ENCODE measurements around the gene FMN1.

Gene FMN1

DNA sequence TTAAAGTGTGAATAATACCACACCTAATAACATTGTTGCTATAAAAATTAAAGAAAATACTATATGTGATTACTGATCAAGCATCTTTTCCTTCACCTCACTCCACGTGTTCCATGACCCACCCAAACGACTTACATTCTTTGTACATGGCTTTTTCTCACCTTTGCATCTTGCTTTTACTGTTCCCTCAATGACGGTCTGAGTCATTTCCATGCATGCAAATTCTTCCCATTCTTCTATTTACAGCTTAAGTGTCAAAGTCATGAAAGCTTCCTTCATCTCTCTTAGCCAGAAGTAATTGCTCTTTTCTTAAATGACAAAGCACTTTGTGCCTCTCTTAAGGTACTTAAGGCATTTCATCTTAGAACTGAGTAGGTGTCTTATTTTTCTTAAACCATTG, 412.7 kb downstream of the FMN1 start:
- TF ChIP-seq, protein P1, sequence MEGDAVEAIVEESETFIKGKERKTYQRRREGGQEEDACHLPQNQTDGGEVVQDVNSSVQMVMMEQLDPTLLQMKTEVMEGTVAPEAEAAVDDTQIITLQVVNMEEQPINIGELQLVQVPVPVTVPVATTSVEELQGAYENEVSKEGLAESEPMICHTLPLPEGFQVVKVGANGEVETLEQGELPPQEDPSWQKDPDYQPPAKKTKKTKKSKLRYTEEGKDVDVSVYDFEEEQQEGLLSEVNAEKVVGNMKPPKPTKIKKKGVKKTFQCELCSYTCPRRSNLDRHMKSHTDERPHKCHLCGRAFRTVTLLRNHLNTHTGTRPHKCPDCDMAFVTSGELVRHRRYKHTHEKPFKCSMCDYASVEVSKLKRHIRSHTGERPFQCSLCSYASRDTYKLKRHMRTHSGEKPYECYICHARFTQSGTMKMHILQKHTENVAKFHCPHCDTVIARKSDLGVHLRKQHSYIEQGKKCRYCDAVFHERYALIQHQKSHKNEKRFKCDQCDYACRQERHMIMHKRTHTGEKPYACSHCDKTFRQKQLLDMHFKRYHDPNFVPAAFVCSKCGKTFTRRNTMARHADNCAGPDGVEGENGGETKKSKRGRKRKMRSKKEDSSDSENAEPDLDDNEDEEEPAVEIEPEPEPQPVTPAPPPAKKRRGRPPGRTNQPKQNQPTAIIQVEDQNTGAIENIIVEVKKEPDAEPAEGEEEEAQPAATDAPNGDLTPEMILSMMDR (IDR thresholded peaks at IDR 0.05; ENCODE audit: low read depth, low read length): no peak
- no peak overlapping the region for H3K4me3 ChIP-seq (ENCODE audit: low read depth, low read length)
- peaks cover 4% of the 10 kb centered on the region for H3K9me3 ChIP-seq (ENCODE audit: severe bottlenecking)
- H3K27me3 ChIP-seq (ENCODE audit: insufficient read depth, low read depth, severe bottlenecking): no peaks in the 10 kb centered on the region
- no peak overlapping the region for H3K27ac ChIP-seq
- DNase-seq: no peak
- H3K36me3 ChIP-seq: no peaks in the 10 kb centered on the region

GRCh38 chr15:32778391-32779176, 415.9 kb downstream of the FMN1 start:
- Histone ChIP-seq H3K27ac (no peak overlapping the region), H3K36me3 (peaks cover 4% of the 10 kb centered on the region; the same call in 1 of the 2 replicates), H3K9me3 (ENCODE audit: severe bottlenecking) (peaks cover 4% of the 10 kb centered on the region), H3K4me3 (ENCODE audit: low read depth, low read length) (no peak overlapping the region), H3K27me3 (ENCODE audit: insufficient read depth, low read depth, severe bottlenecking) (no peaks in the 10 kb centered on the region)
- TF ChIP-seq, protein P1 (IDR thresholded peaks at IDR 0.05; ENCODE audit: low read depth, low read length): no peak
- DNase-seq: no peak

- DNase-seq: no peak
- Histone ChIP-seq H3K27me3 (ENCODE audit: insufficient read depth, low read depth, severe bottlenecking) (no peaks in the 10 kb centered on the region), H3K4me3 (ENCODE audit: low read depth, low read length) (no peak overlapping the region), H3K36me3 (peaks cover 4% of the 10 kb centered on the region), H3K27ac (no peak overlapping the region), H3K9me3 (ENCODE audit: severe bottlenecking) (peaks cover 4% of the 10 kb centered on the region)
- TF ChIP-seq, protein P1 (IDR thresholded peaks at IDR 0.05; ENCODE audit: low read depth, low read length): no peak
Observed at GRCh38 chr15:32775103-32775502, 419.4 kb downstream of the FMN1 start.

DNA sequence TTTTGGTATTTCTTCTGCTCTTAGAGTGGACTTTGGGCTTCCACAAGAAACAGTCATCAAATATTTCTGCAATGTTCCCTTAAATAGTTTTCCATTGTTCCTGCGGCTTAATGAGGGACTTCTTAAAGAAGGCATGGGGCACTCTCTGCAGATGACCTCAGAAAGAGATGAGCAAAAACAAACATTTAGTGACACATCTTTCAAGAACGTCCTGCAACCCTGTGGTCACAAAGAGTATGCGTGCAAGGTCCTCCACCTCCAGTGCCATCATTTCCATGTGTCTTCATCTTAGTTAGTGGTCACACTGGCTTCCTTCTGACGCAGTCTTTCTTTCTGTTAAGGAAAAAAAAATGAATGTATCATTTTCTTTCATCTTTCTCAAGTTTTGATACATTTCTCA, 420.5 kb downstream of the FMN1 start:
- Histone ChIP-seq H3K4me3 (ENCODE audit: low read depth, low read length) (no peak overlapping the region), H3K27ac (no peak overlapping the region), H3K27me3 (ENCODE audit: insufficient read depth, low read depth, severe bottlenecking) (no peaks in the 10 kb centered on the region), H3K36me3 (peaks cover 4% of the 10 kb centered on the region), H3K9me3 (ENCODE audit: severe bottlenecking) (peaks cover 4% of the 10 kb centered on the region)
- no peak for DNase-seq
- TF ChIP-seq, protein P1 (IDR thresholded peaks at IDR 0.05; ENCODE audit: low read depth, low read length): no peak

DNA sequence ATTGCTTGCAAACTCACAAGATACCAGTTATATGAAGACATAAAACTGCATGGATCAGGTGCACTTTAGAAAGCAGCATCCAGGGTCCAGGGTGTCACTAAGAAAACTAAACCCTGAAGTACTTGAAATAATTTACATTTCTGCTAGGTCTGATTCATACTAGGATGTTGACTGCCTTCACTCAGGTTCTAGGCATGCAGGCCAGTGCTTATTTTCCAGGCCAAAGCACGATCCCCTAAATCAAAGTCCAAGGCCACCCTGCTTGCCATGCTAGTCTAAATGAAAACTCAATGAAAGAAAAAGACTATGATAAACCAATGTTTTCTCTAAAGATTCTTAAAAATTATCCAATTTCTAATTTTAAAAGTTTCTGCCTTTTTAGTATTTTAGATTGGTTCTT, 427.3 kb downstream of the FMN1 start:
- Histone ChIP-seq H3K9me3 (ENCODE audit: severe bottlenecking) (no peaks in the 10 kb centered on the region), H3K4me3 (ENCODE audit: low read depth, low read length) (no peak overlapping the region), H3K27me3 (ENCODE audit: insufficient read depth, low read depth, severe bottlenecking) (no peaks in the 10 kb centered on the region), H3K36me3 (no peaks in the 10 kb centered on the region; the same call in none of the 2 replicates), H3K27ac (no peak overlapping the region)
- TF ChIP-seq, protein P1 (IDR thresholded peaks at IDR 0.05; ENCODE audit: low read depth, low read length): no peak
- no peak for DNase-seq

DNA sequence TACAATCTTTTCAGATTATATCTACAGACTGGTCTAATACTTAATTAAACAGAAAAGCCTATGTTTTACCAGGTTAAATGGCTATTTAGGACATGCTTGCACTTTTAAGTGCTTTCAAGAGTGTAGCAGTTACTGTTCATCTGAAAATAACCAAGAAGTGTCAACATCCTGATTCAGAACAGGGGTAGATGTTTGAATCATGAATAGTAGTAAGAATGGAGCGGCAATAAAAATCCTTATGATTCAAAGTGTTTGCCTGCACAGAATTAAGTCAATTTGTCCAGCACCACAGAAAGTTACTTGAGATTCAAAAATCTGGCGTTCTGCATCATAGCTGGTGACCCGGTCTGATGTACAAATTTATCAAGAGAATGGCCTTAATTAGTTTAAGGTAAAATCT, 428.4 kb downstream of the FMN1 start:
- no peak overlapping the region for H3K4me3 ChIP-seq (ENCODE audit: low read depth, low read length)
- DNase-seq: no peak
- TF ChIP-seq, protein P1 (IDR thresholded peaks at IDR 0.05; ENCODE audit: low read depth, low read length): no peak
- H3K36me3 ChIP-seq: no peaks in the 10 kb centered on the region
- H3K27ac ChIP-seq: no peak overlapping the region
- H3K27me3 ChIP-seq (ENCODE audit: insufficient read depth, low read depth, severe bottlenecking): no peaks in the 10 kb centered on the region
- no peaks in the 10 kb centered on the region for H3K9me3 ChIP-seq (ENCODE audit: severe bottlenecking)

Measured in WERI-Rb-1 (cell line).